Ascending aorta (tissue), 2 donors: ENCODE results near the gene C2orf78. TPM values are rescaled to one million over a fixed set of nuclear protein-coding genes. Genes with fewer than 3 reads are reported as not detected.
A peak's percentile ranks its signal among the peaks of the same experiment; 100 is the strongest.

Experiments
- DNase-seq, 2 donors: peaks; one replicate each; pipeline ENCODE4 v3.0.0-alpha.2; 2019; ENCODE audit warnings: low spot score in 2 of 2
- H3K27ac ChIP-seq, 2 donors: fragments of 200-600 bp; sonication (generic); one replicate each; pipeline ENCODE4 v1.5.1; 2016 to 2017; ENCODE audit warnings: mild to moderate bottlenecking in 1 of 2
- H3K27me3 ChIP-seq: fragments of 200-600 bp; sonication (generic); one replicate; pipeline ENCODE4 v1.5.1; 2017
- H3K36me3 ChIP-seq, 2 donors: fragments of 200-600 bp; sonication (generic); one replicate each; pipeline ENCODE4 v1.5.1; 2016
- H3K4me1 ChIP-seq, 2 donors: fragments of 200-600 bp; sonication (generic); one replicate each; pipeline ENCODE4 v1.5.1; 2016 to 2017; ENCODE audit warnings: mild to moderate bottlenecking in 1 of 2
- H3K4me3 ChIP-seq, 2 donors: fragments of 200-600 bp; sonication (generic); one replicate each; pipeline ENCODE4 v1.5.1; 2016 to 2017; ENCODE audit warnings: mild to moderate bottlenecking in 1 of 2
- H3K9me3 ChIP-seq, 2 donors: fragments of 200-600 bp; sonication (generic); one replicate each; pipeline ENCODE4 v1.5.1; 2016
- intact Hi-C: fragments of 100-400 bp; cut with DNase I; formaldehyde crosslinking; loops from one replicate; pipeline ENCODE4 v1.15.1; 2023
- total RNA-seq: library from RNA; depleted of rRNA; stranded (reverse); fragments of >200 nt; gene quantifications from one replicate; pipeline ENCODE4 v1.1.0, GENCODE V29; 2016
- TF ChIP-seq, protein P1 (sequence below), 3 experiments: fragments of 200-600 bp in 2 of 3; fragments of 450-650 bp in 1 of 3; sonication (generic) in 2 of 3; IDR thresholded peaks; one replicate each; pipeline ENCODE4 v1.5.1; 2016 to 2019; ENCODE audit warnings: antibody characterized with exemption in 3 of 3, mild to moderate bottlenecking in 1 of 3, moderate library complexity in 1 of 3

Gene C2orf78
- total RNA-seq, 1 donor from 2014 or later, result not detected

DNA sequence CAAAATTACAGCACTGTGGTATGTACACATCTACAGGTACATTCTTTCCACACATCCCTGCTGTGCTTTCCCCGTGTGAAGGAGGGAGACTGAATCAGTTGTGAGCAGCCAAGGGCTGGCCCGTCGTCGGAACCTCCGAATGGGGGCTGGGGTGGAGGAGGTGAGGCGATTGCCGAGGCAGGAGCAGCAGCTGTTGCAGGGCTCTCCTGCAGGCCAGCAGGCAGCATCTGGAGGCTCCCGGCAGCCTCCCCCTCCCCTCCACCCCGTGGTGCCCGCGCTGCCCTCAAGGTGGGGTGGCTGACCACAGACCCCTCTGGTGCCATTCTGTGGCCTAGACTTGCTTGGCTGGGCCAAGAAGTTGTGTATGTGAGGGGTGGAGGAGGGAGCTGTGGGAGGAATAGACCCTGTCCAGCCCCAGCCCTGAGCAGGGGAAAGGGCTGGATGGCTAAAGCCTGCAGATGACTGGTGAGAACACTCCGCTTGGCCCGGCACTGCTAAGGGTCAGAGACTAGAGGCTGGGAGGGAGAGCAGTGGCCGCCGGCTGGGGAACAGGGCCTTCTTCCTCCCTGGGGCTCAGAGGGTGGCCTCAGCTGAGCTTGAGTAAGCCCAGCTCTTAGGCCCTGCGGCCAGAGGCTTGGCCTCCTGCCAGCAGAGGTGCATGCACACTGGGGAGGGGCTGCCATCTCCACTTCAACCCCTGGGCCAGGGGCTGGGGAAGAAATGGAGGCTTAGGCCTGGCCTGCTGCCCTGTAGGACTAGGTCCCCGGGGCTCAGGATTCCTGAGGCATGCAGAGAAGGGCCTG is 52.4 kb downstream of the C2orf78 start:
- TF ChIP-seq, protein P1, sequence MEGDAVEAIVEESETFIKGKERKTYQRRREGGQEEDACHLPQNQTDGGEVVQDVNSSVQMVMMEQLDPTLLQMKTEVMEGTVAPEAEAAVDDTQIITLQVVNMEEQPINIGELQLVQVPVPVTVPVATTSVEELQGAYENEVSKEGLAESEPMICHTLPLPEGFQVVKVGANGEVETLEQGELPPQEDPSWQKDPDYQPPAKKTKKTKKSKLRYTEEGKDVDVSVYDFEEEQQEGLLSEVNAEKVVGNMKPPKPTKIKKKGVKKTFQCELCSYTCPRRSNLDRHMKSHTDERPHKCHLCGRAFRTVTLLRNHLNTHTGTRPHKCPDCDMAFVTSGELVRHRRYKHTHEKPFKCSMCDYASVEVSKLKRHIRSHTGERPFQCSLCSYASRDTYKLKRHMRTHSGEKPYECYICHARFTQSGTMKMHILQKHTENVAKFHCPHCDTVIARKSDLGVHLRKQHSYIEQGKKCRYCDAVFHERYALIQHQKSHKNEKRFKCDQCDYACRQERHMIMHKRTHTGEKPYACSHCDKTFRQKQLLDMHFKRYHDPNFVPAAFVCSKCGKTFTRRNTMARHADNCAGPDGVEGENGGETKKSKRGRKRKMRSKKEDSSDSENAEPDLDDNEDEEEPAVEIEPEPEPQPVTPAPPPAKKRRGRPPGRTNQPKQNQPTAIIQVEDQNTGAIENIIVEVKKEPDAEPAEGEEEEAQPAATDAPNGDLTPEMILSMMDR (IDR thresholded peaks at IDR 0.05), result no peak
- Histone ChIP-seq H3K4me1 (peaks cover 0 to 3% of the 10 kb centered on the region in 2 donors), H3K9me3 (no peaks in the 10 kb centered on the region), H3K27me3 (no peaks in the 10 kb centered on the region), H3K4me3 (no peak overlapping the region), H3K36me3 (peaks cover 5 to 13% of the 10 kb centered on the region in 2 donors), H3K27ac (no peak overlapping the region)
- DNase-seq, result no peak
- intact Hi-C loops, result no loop called here

DNA sequence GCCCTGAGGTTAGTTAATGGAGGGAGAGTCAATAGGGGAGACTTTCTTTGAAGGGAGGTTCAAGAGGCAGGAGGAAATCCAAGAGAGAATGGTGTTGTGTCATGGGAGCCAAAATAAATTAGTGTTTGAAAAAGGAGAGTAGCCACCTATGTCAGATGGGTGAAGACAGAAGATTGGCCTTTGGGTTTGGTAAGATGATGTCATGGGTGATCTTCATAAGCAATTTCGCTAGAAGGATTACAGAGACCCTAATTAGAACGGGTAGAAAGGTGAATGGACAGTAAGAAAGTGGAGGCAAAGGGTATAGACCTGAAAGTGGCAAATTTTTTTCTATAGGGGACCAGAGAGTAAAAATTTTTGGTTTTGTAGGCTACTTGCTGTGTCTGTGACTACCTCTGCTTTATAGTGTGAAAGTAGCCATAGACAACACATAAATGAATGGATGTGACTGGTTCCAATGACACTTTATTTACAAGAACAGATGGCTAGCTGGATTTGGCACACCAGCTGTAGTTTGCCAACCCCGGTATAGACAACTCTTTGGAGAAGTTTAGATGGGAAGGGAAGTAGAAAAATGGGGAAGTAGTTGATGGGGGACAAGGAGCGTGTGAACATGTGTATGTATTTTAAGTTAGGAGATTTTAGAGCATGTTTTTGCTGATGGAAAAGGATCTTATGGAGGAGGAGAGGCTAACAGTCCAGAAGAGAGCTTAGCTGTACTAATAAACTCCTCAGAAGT is 54.0 kb downstream of the C2orf78 start:
- no peaks in the 10 kb centered on the region for H3K4me1 ChIP-seq
- no peak for DNase-seq
- no peak overlapping the region for H3K4me3 ChIP-seq
- H3K9me3 ChIP-seq, result no peaks in the 10 kb centered on the region
- peaks cover 5 to 13% of the 10 kb centered on the region in 2 donors for H3K36me3 ChIP-seq
- intact Hi-C loops, result no loop called here
- TF ChIP-seq, protein P1 (IDR thresholded peaks at IDR 0.05), result no peak
- no peaks in the 10 kb centered on the region for H3K27me3 ChIP-seq
- peak overlapping the region; percentile 49 to 56 for H3K27ac ChIP-seq

DNA sequence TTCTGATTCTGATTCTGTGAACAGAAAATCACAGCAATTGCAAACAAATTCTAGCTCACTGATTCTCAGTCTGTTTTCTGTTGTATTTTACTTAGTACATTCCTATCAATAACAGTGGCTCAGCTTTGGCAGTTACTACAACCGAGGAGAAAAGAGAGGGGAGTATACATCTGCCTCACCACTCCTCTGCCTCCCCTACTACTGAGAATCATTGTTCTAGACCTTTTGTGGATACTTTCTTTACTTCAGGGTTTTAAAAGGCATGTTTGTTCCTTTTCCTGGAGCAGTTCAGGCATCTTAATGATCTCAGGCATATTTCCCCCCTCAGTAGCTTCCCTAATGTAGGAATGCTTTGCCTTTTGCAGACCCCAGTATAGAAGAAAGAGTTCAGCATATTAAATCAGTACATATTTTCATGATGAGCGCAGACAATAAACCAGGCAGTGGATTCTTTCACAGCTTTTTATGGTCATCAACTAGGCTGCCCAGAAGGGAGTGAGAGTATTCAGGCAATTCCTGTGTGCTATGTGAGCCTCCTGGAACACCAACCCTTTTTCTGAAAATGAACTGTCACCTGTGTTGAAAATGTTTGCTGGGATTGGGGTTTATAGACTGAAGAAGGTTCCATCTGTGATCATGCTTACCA is 55.0 kb downstream of the C2orf78 start:
- Histone ChIP-seq H3K4me1 (no peaks in the 10 kb centered on the region), H3K27ac (peak overlapping the region; percentile 49 to 56), H3K4me3 (no peak overlapping the region), H3K27me3 (no peaks in the 10 kb centered on the region), H3K9me3 (no peaks in the 10 kb centered on the region), H3K36me3 (peaks cover 0 to 13% of the 10 kb centered on the region in 2 donors)
- intact Hi-C loops, result no loop called here
- TF ChIP-seq, protein P1 (IDR thresholded peaks at IDR 0.05), result no peak
- no peak for DNase-seq

DNA sequence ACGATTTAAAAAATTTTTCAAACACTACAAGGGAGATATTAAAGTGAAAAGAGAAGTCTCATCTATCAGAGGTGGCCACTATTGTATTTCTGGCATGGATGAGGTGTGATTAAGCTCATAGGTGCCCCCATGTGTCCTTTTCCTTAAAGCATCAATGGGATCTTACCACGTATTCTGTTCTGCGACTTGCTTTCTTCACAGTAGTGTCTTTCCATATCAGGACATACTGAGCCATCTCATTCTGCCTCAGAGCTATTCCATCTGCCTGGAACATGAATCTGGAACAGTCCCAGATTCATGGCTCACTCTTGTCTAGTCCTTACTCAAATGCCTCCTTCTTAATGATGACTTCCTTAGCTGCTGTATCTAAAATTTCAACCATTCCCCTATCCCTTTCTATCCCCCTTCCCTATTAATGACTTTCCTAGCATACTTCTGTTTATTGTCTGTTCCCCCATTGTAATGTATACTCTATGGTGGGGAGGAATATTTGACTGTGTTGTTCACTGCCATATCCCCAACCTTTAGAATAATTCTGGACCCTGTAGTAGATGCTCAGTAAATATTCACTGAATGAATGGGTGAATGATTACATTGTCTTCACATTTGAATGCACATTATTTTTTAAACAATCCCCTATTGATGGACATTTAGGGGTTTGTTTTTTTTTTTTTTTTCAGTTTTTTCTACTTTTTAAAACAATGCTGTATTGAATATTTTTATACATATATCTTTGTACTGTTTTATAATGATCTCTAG is 55.8 kb downstream of the C2orf78 start:
- intact Hi-C loops, result no loop called here
- Histone ChIP-seq H3K27ac (peak overlapping the region; percentile 6 to 56), H3K9me3 (no peaks in the 10 kb centered on the region), H3K36me3 (peaks cover 5 to 18% of the 10 kb centered on the region in 2 donors), H3K4me3 (no peak overlapping the region), H3K4me1 (no peaks in the 10 kb centered on the region), H3K27me3 (no peaks in the 10 kb centered on the region)
- TF ChIP-seq, protein P1 (IDR thresholded peaks at IDR 0.05), result no peak
- DNase-seq, result no peak
